Right lobe of liver (tissue), 4 donors: ENCODE measurements around the gene RCE1.
"Not testable (repeated sequence)": the region's sequence is repeated elsewhere in the genome, so short reads cannot be mapped to it uniquely, and the experiment has no call there.

Experiments
- POLR2A ChIP-seq: fragments of 450-650 bp; IDR thresholded peaks from one replicate; pipeline ENCODE4 v1.6.1; 2017; ENCODE audit warnings: antibody characterized with exemption, mild to moderate bottlenecking
- TF ChIP-seq, protein P1 (sequence below), 4 donors: fragments of 200-600 bp in 3 of 4; fragments of 450-650 bp in 1 of 4; IDR thresholded peaks; one replicate each; pipeline versions ENCODE4 v1.5.1 to v1.8.0; 2016 to 2022; ENCODE audit warnings: antibody characterized with exemption in 4 of 4, mild to moderate bottlenecking in 2 of 4
- donor health status: DM: no; HTN: no; CAD: no.
- donor health status: DM: no; HTN: no; CAD: no.
- donor health status: DM: no; HTN: yes; CAD: no.

DNA sequence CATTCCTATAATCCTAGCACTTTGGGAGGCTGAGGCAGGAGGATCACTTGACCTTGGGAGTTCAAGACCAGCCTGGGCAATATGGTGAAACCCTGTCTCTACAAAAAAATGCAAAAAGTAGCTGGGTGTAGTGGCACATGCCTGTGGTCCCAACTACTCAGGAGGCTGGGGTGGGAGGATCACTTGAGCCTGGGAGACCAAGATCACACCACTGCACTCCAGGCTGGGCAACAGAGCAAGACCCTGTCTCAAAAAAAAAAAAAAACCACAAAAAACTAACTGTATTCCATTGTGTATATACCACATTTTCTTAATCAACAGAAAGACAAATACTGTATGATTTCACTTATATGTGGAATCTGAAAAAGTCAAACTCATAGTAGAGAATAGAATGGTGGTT is 43.4 kb upstream of the RCE1 start:
- not testable (repeated sequence) for TF ChIP-seq POLR2A
- TF ChIP-seq, protein P1, sequence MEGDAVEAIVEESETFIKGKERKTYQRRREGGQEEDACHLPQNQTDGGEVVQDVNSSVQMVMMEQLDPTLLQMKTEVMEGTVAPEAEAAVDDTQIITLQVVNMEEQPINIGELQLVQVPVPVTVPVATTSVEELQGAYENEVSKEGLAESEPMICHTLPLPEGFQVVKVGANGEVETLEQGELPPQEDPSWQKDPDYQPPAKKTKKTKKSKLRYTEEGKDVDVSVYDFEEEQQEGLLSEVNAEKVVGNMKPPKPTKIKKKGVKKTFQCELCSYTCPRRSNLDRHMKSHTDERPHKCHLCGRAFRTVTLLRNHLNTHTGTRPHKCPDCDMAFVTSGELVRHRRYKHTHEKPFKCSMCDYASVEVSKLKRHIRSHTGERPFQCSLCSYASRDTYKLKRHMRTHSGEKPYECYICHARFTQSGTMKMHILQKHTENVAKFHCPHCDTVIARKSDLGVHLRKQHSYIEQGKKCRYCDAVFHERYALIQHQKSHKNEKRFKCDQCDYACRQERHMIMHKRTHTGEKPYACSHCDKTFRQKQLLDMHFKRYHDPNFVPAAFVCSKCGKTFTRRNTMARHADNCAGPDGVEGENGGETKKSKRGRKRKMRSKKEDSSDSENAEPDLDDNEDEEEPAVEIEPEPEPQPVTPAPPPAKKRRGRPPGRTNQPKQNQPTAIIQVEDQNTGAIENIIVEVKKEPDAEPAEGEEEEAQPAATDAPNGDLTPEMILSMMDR (IDR thresholded peaks at IDR 0.05): not testable (repeated sequence)
